ENCODE results near the gene CHMP4A. TPM values are rescaled to one million over a fixed set of nuclear protein-coding genes. Genes with fewer than 3 reads are reported as not detected.
"Not testable (repeated sequence)": the region's sequence is repeated elsewhere in the genome, so short reads cannot be mapped to it uniquely, and the experiment has no call there.

CHMP4A gene
- polyA plus RNA-seq, 1 donor from 2014 or later, result 55.3 TPM

GRCh38 chr14:24219080-24219479 is 5.8 kb upstream of the CHMP4A start:
- H2AFZ ChIP-seq (ENCODE audit: low read depth, low read length), result no peak overlapping the region
- H3K4me2 ChIP-seq (ENCODE audit: low read length), result no peak overlapping the region
- no peaks in the 10 kb centered on the region for H3K36me3 ChIP-seq (ENCODE audit: insufficient read depth, low read length)
- no peaks in the 10 kb centered on the region for H3K9me2 ChIP-seq (ENCODE audit: insufficient read depth, low read length)
- H3K9ac ChIP-seq (ENCODE audit: low read length), result no peak overlapping the region
- no peaks in the 10 kb centered on the region for H4K20me1 ChIP-seq (ENCODE audit: insufficient read depth)
- no peaks in the 10 kb centered on the region for H3F3A ChIP-seq (ENCODE audit: insufficient read depth, low read length, poor library complexity, severe bottlenecking)
- no peaks in the 10 kb centered on the region for H3K9me3 ChIP-seq (ENCODE audit: low read length)
- no peak overlapping the region for H3K4me3 ChIP-seq (ENCODE audit: low read length)
- TF ChIP-seq MXI1 (conservative IDR thresholded peaks at IDR 0.05; ENCODE audit: poor library complexity, severe bottlenecking) (no peak), SMC3 (conservative IDR thresholded peaks at IDR 0.05; ENCODE audit: poor library complexity) (no peak), TAF1 (IDR thresholded peaks at IDR 0.05; ENCODE audit: low read depth) (no peak), EP300 (conservative IDR thresholded peaks at IDR 0.05; ENCODE audit: poor library complexity, severe bottlenecking) (no peak)
- no peaks in the 10 kb centered on the region for H3K27me3 ChIP-seq (ENCODE audit: insufficient read depth, low read depth, low read length)
- H3K27ac ChIP-seq (ENCODE audit: low read length), result no peak overlapping the region
- H3K79me2 ChIP-seq (replicated peaks; ENCODE audit: insufficient read depth, low read length), result peaks cover 2% of the 10 kb centered on the region

GRCh38 chr14:24216876-24217275 is 3.6 kb upstream of the CHMP4A start:
- not testable (repeated sequence) for H3F3A ChIP-seq (ENCODE audit: insufficient read depth, low read length, poor library complexity, severe bottlenecking); H4K20me1 ChIP-seq (ENCODE audit: insufficient read depth); H2AFZ ChIP-seq (ENCODE audit: low read depth, low read length); H3K4me3 ChIP-seq (ENCODE audit: low read length); H3K79me2 ChIP-seq (replicated peaks; ENCODE audit: insufficient read depth, low read length); H3K9ac ChIP-seq (ENCODE audit: low read length); H3K27me3 ChIP-seq (ENCODE audit: insufficient read depth, low read depth, low read length); H3K4me2 ChIP-seq (ENCODE audit: low read length); H3K27ac ChIP-seq (ENCODE audit: low read length); H3K36me3 ChIP-seq (ENCODE audit: insufficient read depth, low read length); H3K9me3 ChIP-seq (ENCODE audit: low read length); H3K9me2 ChIP-seq (ENCODE audit: insufficient read depth, low read length)

- peak overlapping the region; percentile 86 for H3K4me3 ChIP-seq (ENCODE audit: low read length)
Measured at GRCh38 chr14:24216345-24216699, 3.0 kb upstream of the CHMP4A start.

More at GRCh38 chr14:24216345-24216699, 3.0 kb upstream of the CHMP4A start:
- H3K9ac ChIP-seq (ENCODE audit: low read length), result peak overlapping the region; percentile 96
- H4K20me1 ChIP-seq (ENCODE audit: insufficient read depth), result no peaks in the 10 kb centered on the region
- no peaks in the 10 kb centered on the region for H3K27me3 ChIP-seq (ENCODE audit: insufficient read depth, low read depth, low read length)
- peaks cover 2% of the 10 kb centered on the region for H3K79me2 ChIP-seq (replicated peaks; ENCODE audit: insufficient read depth, low read length)
- H3K36me3 ChIP-seq (ENCODE audit: insufficient read depth, low read length), result no peaks in the 10 kb centered on the region
- H3K4me2 ChIP-seq (ENCODE audit: low read length), result peak overlapping the region; percentile 79
- H3K9me3 ChIP-seq (ENCODE audit: low read length), result no peaks in the 10 kb centered on the region
- H3K9me2 ChIP-seq (ENCODE audit: insufficient read depth, low read length), result no peaks in the 10 kb centered on the region
- peak overlapping the region; percentile 96 for H3K27ac ChIP-seq (ENCODE audit: low read length)
- TF ChIP-seq POLR2AphosphoS5 (IDR thresholded peaks at IDR 0.05), result no peak
- no peak for TF ChIP-seq RAD21 (conservative IDR thresholded peaks at IDR 0.05)
- TF ChIP-seq REST (IDR thresholded peaks at IDR 0.05; ENCODE audit: borderline replicate concordance), result no peak
- TF ChIP-seq MXI1 (conservative IDR thresholded peaks at IDR 0.05; ENCODE audit: poor library complexity, severe bottlenecking), result no peak
- no peak for TF ChIP-seq EP300 (conservative IDR thresholded peaks at IDR 0.05; ENCODE audit: poor library complexity, severe bottlenecking)
- TF ChIP-seq SMC3 (conservative IDR thresholded peaks at IDR 0.05; ENCODE audit: poor library complexity), result no peak
- TF ChIP-seq TAF1 (IDR thresholded peaks at IDR 0.05; ENCODE audit: low read depth), result no peak
- no peak for TF ChIP-seq CTCF (IDR thresholded peaks at IDR 0.05; ENCODE audit: poor library complexity, severe bottlenecking)
- TF ChIP-seq EZH2 (IDR thresholded peaks at IDR 0.05; ENCODE audit: borderline replicate concordance, insufficient read depth, low read length, poor library complexity, severe bottlenecking), result no peak
- H3F3A ChIP-seq (ENCODE audit: insufficient read depth, low read length, poor library complexity, severe bottlenecking), result no peaks in the 10 kb centered on the region
- H2AFZ ChIP-seq (ENCODE audit: low read depth, low read length), result peak overlapping the region; percentile 96

Data from neural cell (in vitro differentiated cells).